GM18498 (cell line): ENCODE measurements around the gene TEX29.

Source experiments
- ATAC-seq: cut with Tn5 transposase; IDR thresholded peaks from one replicate; pipeline ENCODE4 v1.9.1; 2021; ENCODE audit warnings: mild to moderate bottlenecking, moderate library complexity; ENCODE audit not compliant: unreplicated experiment

TEX29 gene

DNA sequence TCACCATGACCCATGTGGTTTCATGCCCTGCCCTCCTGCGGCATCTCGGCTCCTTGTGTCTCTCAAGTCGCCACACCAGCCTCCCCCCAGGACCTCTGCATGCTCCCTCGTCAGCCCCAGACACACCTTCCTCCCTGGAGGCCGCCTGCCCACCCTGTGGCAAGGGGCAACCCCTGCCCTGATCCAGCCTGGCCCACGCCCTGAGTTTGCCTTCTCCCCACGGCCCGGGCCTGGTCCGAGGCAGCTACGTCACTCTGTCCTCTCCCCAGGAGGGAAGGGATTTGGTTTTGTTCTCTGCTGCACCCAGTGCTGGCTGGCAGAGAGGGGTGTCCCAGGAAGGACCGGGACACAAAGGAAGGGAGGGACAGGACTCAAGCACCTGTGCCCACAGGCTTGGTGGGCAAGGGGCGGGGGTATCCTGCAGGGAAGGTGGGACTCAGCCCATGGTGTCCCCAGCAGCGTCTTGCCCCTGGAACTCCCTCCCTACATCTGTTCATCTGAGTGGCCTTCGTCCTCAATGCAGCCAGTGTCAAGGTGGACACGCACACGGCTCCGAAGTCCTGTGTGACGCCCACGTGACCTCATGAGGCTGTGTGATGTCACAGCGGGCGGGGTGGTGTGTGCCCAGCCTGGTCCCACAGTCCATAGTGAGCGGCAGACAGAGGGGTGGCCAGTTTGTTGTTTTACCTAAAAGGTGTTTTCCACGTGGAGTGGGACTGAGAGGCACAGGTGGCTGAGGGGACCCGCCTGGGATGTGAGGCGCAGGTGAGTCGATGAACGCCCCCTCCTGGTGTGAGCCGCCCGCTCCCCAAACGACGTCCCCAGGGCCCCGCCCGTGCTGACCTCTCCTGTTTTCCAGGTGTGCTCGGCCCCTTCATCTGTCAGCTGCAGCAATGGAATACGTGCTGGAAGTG, at the start of gene TEX29:
TEX29 (plus strand) TSS at position 645 of the 914 bp plus-strand sequence; CDS start at position 894, 249 bp downstream.
- no peak for ATAC-seq

DNA sequence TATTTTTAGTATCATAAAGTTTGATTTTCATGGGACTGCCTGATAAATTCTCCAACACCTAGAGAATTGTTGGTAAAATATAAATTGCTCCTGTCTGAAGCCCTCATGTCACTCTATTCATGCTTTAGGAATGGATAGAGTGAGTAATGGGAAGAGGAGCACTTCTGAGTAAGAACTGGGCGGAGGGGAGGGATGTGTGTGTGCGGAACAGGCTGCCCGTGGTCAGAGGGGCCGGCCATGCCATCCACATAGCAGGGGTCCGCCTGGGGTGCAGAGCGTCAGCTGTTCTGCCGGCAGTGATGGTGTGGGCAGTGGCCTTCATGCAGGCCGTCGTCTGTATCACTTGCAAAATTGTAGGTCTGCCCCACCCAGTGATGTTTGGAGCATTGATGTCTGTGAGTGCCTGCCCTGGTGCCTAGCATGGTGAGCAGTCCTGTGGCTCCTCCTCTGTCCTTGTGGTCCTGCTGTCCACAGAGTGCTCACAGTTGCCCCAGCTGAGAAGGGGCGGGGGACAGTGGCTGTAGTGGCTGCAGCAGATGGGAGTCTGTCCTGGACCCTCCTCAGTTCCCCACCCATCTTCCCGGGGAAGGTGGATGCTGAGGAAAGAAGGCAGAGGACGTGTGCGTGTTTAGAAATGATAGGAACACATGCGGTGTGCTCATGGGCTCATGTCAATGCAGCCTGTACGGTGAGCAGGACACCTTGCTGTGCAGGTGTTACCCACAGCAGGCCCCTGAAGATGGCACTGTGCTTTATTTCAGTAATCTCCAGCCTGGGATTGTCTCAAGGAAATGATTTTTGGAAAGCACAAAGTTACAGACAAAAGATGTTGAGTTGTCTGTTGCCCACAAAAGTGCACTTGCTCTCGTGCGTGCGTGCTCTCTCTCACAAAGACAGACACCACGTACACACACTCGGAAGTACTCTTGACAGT, 49.4 kb upstream of the TEX29 start:
- no peak for ATAC-seq

- no peak for ATAC-seq
These were observed 48.3 kb upstream of the TEX29 start for GRCh38 chr13:111272117-111272516.

DNA sequence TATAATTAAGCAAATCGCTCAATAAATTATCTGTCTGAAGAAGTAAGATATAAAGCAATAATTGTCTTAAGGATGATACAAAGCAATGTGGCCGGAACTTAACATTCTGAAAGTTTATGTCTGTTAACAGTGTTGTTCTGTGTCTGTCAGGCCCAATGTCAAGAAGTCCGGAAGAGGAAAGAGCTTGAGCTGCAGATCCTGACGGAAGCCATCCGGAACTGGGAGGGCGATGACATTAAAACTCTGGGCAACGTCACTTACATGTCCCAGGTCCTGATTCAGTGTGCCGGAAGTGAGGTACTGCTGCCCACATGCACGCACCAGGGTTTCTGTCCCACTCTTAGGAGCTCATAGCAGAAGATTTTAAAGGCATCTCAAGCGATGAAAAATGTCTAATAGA, 45.1 kb upstream of the TEX29 start:
- no peak for ATAC-seq

- no peak for ATAC-seq
These were observed 44.3 kb upstream of the TEX29 start for GRCh38 chr13:111275995-111276618.

GRCh38 chr13:111278258-111278657, 42.2 kb upstream of the TEX29 start:
- ATAC-seq: no peak

GRCh38 chr13:111278743-111279652, 41.4 kb upstream of the TEX29 start:
- ATAC-seq: no peak

- no peak for ATAC-seq
These were observed 40.2 kb upstream of the TEX29 start for GRCh38 chr13:111280226-111280625.

DNA sequence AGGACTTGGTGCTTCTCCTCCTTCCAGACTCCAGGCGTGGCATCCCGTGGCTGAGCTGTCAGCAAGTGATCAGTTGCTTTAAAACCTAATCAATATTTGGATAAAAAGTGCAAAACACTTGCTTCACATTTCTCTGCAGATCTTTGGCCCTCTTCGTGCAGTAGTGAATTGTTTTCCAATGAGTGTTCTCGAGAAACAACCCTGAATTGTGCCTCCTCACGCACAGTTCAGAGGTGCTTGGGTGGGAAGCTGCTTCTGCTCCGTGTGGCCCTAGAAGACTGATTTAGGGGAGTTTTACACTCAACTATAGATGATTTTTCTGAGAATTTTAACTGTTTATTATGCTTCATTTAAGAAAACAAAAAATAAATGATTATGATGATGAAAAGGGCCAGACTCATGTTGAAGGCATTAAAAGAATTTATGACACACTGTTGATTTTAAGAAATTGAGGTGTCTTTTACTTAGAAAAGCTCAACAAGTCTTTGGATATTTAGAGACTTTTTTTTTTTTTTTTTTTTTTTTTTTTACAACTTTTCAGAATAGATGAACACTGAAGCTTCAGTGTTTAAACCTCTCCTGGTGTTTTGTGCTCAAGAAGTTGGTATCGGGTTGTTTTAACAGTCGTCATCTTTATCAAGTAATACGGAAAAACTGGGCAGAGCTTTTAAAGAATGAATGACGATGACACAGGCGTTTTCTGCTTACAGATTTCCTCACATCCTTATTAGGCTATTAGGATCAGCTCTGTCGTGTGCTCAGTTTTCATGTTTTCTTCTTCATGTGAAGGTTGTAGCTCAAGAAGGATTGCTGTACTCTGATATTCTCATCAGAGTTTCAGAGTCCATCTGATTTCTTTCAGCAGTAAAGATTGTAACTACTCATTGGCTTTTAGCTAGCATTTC, 39.5 kb upstream of the TEX29 start:
- no peak for ATAC-seq

GRCh38 chr13:111281751-111282311, 38.6 kb upstream of the TEX29 start:
- ATAC-seq: no peak

- ATAC-seq: no peak
These were observed 38.0 kb upstream of the TEX29 start for GRCh38 chr13:111282425-111282824.

- no peak for ATAC-seq
These were observed 37.4 kb upstream of the TEX29 start for GRCh38 chr13:111282997-111283396.

GRCh38 chr13:111283457-111283856, 37.0 kb upstream of the TEX29 start:
- no peak for ATAC-seq

DNA sequence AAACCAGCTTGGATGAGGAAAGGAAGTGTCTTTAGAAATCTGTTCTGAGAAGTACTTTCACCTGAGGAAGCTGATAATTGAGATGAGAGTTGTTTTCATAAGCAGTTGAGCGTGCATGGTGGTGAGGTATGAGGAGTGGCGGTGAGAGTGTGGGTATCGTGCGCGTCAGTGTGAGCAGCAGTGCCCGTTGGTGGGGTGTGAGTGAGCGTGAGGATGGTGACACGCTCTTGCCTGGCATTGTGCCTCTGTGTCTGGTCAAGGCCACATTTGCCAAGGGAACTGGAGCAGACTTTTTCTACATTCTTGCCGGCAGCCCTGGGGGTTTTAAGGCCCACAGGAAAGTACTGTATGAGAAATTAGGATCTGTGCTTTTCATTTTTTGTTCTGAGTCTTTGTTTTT, 36.5 kb upstream of the TEX29 start:
- ATAC-seq: no peak

DNA sequence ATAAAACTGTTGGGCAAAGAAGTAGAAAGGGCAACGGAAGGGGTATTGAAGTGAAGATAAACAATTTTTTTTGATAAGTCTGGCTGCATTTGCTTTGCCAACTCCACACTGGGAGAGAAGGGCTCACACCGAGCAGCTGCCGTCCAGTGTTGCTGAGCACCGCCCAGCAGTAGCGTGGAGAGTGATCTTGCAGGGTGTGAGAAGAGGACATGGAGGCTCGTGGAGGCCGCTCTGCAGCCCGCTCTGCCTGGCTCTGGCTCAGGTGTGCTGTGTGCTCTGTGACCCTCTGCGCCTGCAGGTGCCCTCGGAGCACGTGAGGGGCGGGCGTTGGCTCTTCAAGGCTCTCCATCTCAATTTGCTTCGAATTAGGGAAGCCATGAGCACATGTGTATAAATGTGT, 35.9 kb upstream of the TEX29 start:
- ATAC-seq: no peak

- ATAC-seq: no peak
These were observed 34.3 kb upstream of the TEX29 start for GRCh38 chr13:111286162-111286561.

- ATAC-seq: no peak
These were observed 33.7 kb upstream of the TEX29 start for GRCh38 chr13:111286749-111287148.

DNA sequence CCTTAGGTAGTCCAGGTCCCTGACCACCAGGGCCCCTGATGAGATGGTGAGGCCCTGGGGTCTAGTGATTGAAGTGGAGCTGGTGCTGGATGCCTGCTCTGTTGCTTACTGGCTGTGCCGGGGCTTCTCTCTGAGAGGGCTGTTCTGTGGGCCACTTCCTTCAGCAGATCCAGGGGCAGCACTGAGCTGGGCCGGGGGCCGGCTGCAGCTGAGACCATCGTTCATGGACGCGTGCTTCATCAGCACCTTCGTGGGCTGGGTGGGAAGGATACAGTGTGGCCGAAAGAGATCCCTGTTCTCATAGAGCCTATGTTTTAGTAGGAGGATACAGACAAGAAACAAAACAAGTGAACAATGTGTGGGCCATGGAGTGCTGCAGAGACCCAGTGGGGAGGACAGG, 33.2 kb upstream of the TEX29 start:
- no peak for ATAC-seq

DNA sequence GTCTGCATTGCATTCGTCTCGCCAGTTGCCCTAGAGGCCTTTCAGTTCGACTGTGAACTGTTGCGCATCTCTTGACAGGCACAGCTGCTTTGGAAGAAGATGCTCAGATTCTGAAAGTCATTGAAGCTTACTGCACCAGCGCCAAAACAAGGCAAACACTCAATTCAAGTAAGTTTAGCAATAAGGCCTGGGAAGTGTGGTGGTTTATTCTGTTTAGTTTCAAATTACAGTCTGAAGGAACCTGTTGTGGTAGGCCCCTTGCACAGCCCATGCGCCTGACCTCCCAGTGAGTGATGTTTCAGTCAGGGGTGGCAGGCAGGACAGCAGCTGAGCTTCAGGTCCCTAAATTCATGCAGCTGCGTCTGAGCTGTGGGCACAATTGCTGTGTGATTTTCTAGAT, 32.2 kb upstream of the TEX29 start:
- no peak for ATAC-seq
